Mesenchymal stem cell (in vitro differentiated cells and primary cell): ENCODE data around the gene SRGAP3.

Source experiments
- DNase-seq: peaks from one replicate; pipeline ENCODE4 v3.0.0-alpha.2; 2013
- H2AFZ ChIP-seq: one replicate; pipeline ENCODE4 v1.6.1; 2013; ENCODE audit warnings: low read depth, mild to moderate bottlenecking, control low read depth, inconsistent platforms, low read length, moderate library complexity
- H2AK5ac ChIP-seq: 2 replicates; pipeline ENCODE4 v1.6.1; 2013; ENCODE audit warnings: low read length, moderate library complexity, mild to moderate bottlenecking, inconsistent platforms; ENCODE audit not compliant: severe bottlenecking
- H2BK120ac ChIP-seq: one replicate; pipeline ENCODE4 v1.6.1; 2013; ENCODE audit warnings: low read depth, mild to moderate bottlenecking, inconsistent platforms, low read length, moderate library complexity
- H2BK12ac ChIP-seq, 2 experiments: one replicate each; pipeline ENCODE4 v1.6.1; 2013; ENCODE audit warnings: inconsistent platforms in 2 of 2, low read length in 2 of 2, mild to moderate bottlenecking in 2 of 2, moderate library complexity in 2 of 2, control low read depth in 1 of 2
- H2BK15ac ChIP-seq: one replicate; pipeline ENCODE4 v1.6.1; 2013; ENCODE audit warnings: mild to moderate bottlenecking, low read depth, inconsistent platforms; ENCODE audit not compliant: poor library complexity, severe bottlenecking
- H2BK5ac ChIP-seq: 2 replicates; pipeline ENCODE4 v1.6.1; 2013; ENCODE audit warnings: low read depth, mild to moderate bottlenecking, low read length, control low read depth, inconsistent platforms; ENCODE audit not compliant: poor library complexity, severe bottlenecking
- H3K14ac ChIP-seq, 2 experiments: one replicate each; pipeline ENCODE4 v1.6.1; 2013; ENCODE audit warnings: inconsistent platforms in 2 of 2, low read length in 2 of 2, control low read depth in 1 of 2, mild to moderate bottlenecking in 1 of 2, moderate library complexity in 1 of 2
- H3K18ac ChIP-seq, 2 experiments: one replicate each; pipeline ENCODE4 v1.6.1; 2013; ENCODE audit warnings: inconsistent platforms in 2 of 2, low read length in 2 of 2, control low read depth in 1 of 2, low read depth in 1 of 2, mild to moderate bottlenecking in 1 of 2
- H3K23ac ChIP-seq, 2 experiments: one replicate each; pipeline ENCODE4 v1.6.1; 2013; ENCODE audit warnings: inconsistent platforms in 2 of 2, low read length in 2 of 2, mild to moderate bottlenecking in 2 of 2, moderate library complexity in 2 of 2, control low read depth in 1 of 2
- H3K27ac ChIP-seq: 2 replicates; pipeline ENCODE4 v1.5.1; 2013; ENCODE audit warnings: mild to moderate bottlenecking, moderate library complexity, low read length, control low read depth, inconsistent platforms; ENCODE audit not compliant: poor library complexity, severe bottlenecking
- H3K27me3 ChIP-seq, 2 experiments: 2 replicates each; pipeline versions ENCODE4 v1.6.1 to v1.7.0; 2013; ENCODE audit warnings: low read length in 2 of 2, mild to moderate bottlenecking in 2 of 2, moderate library complexity in 2 of 2, control low read depth in 1 of 2, inconsistent platforms in 1 of 2; ENCODE audit not compliant: control insufficient read depth in 1 of 2, insufficient read depth in 1 of 2
- H3K36me3 ChIP-seq, 2 experiments: 2 replicates each; pipeline versions ENCODE4 v1.6.1 to v1.7.0; 2013; ENCODE audit warnings: low read length in 2 of 2, control low read depth in 1 of 2, inconsistent platforms in 1 of 2, low read depth in 1 of 2, mild to moderate bottlenecking in 1 of 2; ENCODE audit not compliant: insufficient read depth in 2 of 2, control insufficient read depth in 1 of 2
- H3K4ac ChIP-seq, 2 experiments: one replicate each; pipeline ENCODE4 v1.6.1; 2013; ENCODE audit warnings: inconsistent platforms in 2 of 2, low read length in 2 of 2, mild to moderate bottlenecking in 2 of 2, moderate library complexity in 2 of 2, control low read depth in 1 of 2, low read depth in 1 of 2
- H3K4me1 ChIP-seq: 2 replicates; pipeline ENCODE4 v1.6.1; 2013; ENCODE audit warnings: low read depth, low read length, control low read depth; ENCODE audit not compliant: control insufficient read depth, insufficient read depth
- H3K4me2 ChIP-seq: 2 replicates; pipeline ENCODE4 v1.6.1; 2013; ENCODE audit warnings: low read length, mild to moderate bottlenecking, inconsistent platforms; ENCODE audit not compliant: poor library complexity, severe bottlenecking
- H3K4me3 ChIP-seq, 2 experiments: 2 replicates each; pipeline versions ENCODE4 v1.5.1 to v1.7.0; 2013; ENCODE audit warnings: low read length in 2 of 2, mild to moderate bottlenecking in 2 of 2, control low read depth in 1 of 2, low read depth in 1 of 2; ENCODE audit not compliant: insufficient read depth in 1 of 2
- H3K79me1 ChIP-seq: replicated peaks from 2 replicates; pipeline ENCODE4 v1.6.1; 2013; ENCODE audit warnings: mild to moderate bottlenecking, control low read depth, low read length, inconsistent platforms; ENCODE audit not compliant: poor library complexity, severe bottlenecking
- H3K9ac ChIP-seq: 2 replicates; pipeline ENCODE4 v1.7.0; 2013; ENCODE audit warnings: mild to moderate bottlenecking, low read length, moderate library complexity
- H3K9me3 ChIP-seq: 2 replicates; pipeline ENCODE4 v1.7.0; 2013; ENCODE audit warnings: mild to moderate bottlenecking, low read length; ENCODE audit not compliant: control insufficient read depth
- H4K8ac ChIP-seq: one replicate; pipeline ENCODE4 v1.6.1; 2013; ENCODE audit warnings: inconsistent platforms, mild to moderate bottlenecking, low read length, moderate library complexity
- H4K91ac ChIP-seq: one replicate; pipeline ENCODE4 v1.6.1; 2013; ENCODE audit warnings: mild to moderate bottlenecking, low read length, inconsistent platforms
- WGBS: methylation state at CpG from one replicate; pipeline ENCODE4 v1.1.7; 2013; ENCODE audit warnings: mixed read lengths; 5-methylcytosine and 5-hydroxymethylcytosine counted together

Gene SRGAP3

GRCh38 chr3:9030034-9030433, 219.4 kb downstream of the SRGAP3 start:
- H2BK15ac ChIP-seq: no peak overlapping the region
- H2BK5ac ChIP-seq: no peak overlapping the region
- H3K4me3 ChIP-seq: no peak overlapping the region
- H3K23ac ChIP-seq: no peak overlapping the region
- H3K9ac ChIP-seq: no peak overlapping the region
- H2AK5ac ChIP-seq: no peak overlapping the region
- no peak overlapping the region for H2AFZ ChIP-seq
- H3K79me1 ChIP-seq: no peaks in the 10 kb centered on the region
- no peaks in the 10 kb centered on the region for H3K4me1 ChIP-seq
- H2BK120ac ChIP-seq: no peak overlapping the region
- H3K9me3 ChIP-seq: no peaks in the 10 kb centered on the region
- no peak overlapping the region for H3K27ac ChIP-seq
- H3K27me3 ChIP-seq: peaks cover 0 to 48% of the 10 kb centered on the region in 2 experiments
- 90% methylated on average over 6 of the region's 7 CpGs for WGBS
- H4K8ac ChIP-seq: no peak overlapping the region
- no peak overlapping the region for H4K91ac ChIP-seq
- H3K4ac ChIP-seq: no peak overlapping the region
- H3K18ac ChIP-seq: no peak overlapping the region
- no peak overlapping the region for H3K4me2 ChIP-seq
- no peak overlapping the region for H3K14ac ChIP-seq
- no peak for DNase-seq
- H2BK12ac ChIP-seq: no peak overlapping the region
- peaks cover 0 to 4% of the 10 kb centered on the region in 2 experiments for H3K36me3 ChIP-seq

- Histone ChIP-seq H3K18ac (no peak overlapping the region), H3K23ac (no peak overlapping the region), H3K4me2 (no peak overlapping the region), H3K4ac (no peak overlapping the region), H3K27ac (no peak overlapping the region), H3K9ac (no peak overlapping the region), H2BK5ac (no peak overlapping the region), H4K91ac (no peak overlapping the region), H3K4me1 (no peaks in the 10 kb centered on the region), H2BK12ac (no peak overlapping the region), H3K4me3 (no peak overlapping the region), H3K27me3 (peaks cover 0 to 47% of the 10 kb centered on the region in 2 experiments), H4K8ac (no peak overlapping the region), H3K79me1 (no peaks in the 10 kb centered on the region), H2AFZ (no peak overlapping the region), H2BK120ac (no peak overlapping the region), H3K36me3 (peaks cover 0 to 19% of the 10 kb centered on the region in 2 experiments), H2AK5ac (no peak overlapping the region), H2BK15ac (no peak overlapping the region), H3K9me3 (no peaks in the 10 kb centered on the region), H3K14ac (no peak overlapping the region)
- 81% methylated on average over 5 of the region's 5 CpGs for WGBS
- no peak for DNase-seq
These were observed 221.3 kb downstream of the SRGAP3 start for GRCh38 chr3:9028134-9028533.

- no peak overlapping the region for H3K9ac ChIP-seq
- no peak overlapping the region for H4K8ac ChIP-seq
- no peak overlapping the region for H3K18ac ChIP-seq
- no peak overlapping the region for H2BK120ac ChIP-seq
- peaks cover 0 to 35% of the 10 kb centered on the region in 2 experiments for H3K27me3 ChIP-seq
- 82% methylated on average over 6 of the region's 7 CpGs for WGBS
- no peak overlapping the region for H2BK15ac ChIP-seq
- no peak overlapping the region for H3K4me3 ChIP-seq
- no peak overlapping the region for H3K4ac ChIP-seq
- H2BK5ac ChIP-seq: no peak overlapping the region
- H2AFZ ChIP-seq: no peak overlapping the region
- no peak overlapping the region for H3K14ac ChIP-seq
- no peak for DNase-seq
- no peak overlapping the region for H4K91ac ChIP-seq
- H3K23ac ChIP-seq: no peak overlapping the region
- H3K9me3 ChIP-seq: no peaks in the 10 kb centered on the region
- H3K36me3 ChIP-seq: peaks cover 0 to 25% of the 10 kb centered on the region in 2 experiments
- no peak overlapping the region for H3K27ac ChIP-seq
- H3K79me1 ChIP-seq: no peaks in the 10 kb centered on the region
- no peak overlapping the region for H2BK12ac ChIP-seq
- H3K4me2 ChIP-seq: no peak overlapping the region
- H3K4me1 ChIP-seq: no peaks in the 10 kb centered on the region
- H2AK5ac ChIP-seq: no peak overlapping the region
These were observed 223.0 kb downstream of the SRGAP3 start for GRCh38 chr3:9026320-9027045.

DNA sequence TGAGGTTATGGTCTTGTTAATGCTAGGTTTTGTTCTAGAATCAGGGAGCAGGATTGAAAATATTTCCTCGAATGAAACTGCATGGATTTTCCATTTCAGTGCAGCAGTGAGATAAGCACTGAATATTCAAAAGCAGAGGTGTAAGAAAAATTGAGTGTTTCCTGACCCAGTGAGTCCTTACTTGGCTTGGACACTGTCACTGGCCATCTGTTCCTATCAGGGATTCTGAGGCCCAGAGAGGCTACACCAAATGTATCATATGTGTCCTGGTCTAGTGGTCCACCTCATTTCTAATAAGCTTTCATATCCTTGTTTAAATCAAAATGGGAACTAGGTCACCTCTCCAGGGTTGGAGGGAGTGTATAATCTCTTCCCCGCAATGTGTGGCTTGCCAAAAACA, 225.1 kb downstream of the SRGAP3 start:
- H3K27me3 ChIP-seq: peaks cover 0 to 46% of the 10 kb centered on the region in 2 experiments
- H3K4me3 ChIP-seq: no peak overlapping the region
- H2BK5ac ChIP-seq: no peak overlapping the region
- H3K4me1 ChIP-seq: no peaks in the 10 kb centered on the region
- H2BK15ac ChIP-seq: no peak overlapping the region
- H3K18ac ChIP-seq: no peak overlapping the region
- no peak overlapping the region for H2BK120ac ChIP-seq
- no peak overlapping the region for H3K23ac ChIP-seq
- no peak for DNase-seq
- H3K9ac ChIP-seq: no peak overlapping the region
- no peaks in the 10 kb centered on the region for H3K79me1 ChIP-seq
- no peak overlapping the region for H3K14ac ChIP-seq
- no peak overlapping the region for H4K8ac ChIP-seq
- no peaks in the 10 kb centered on the region for H3K9me3 ChIP-seq
- no peak overlapping the region for H2AFZ ChIP-seq
- H3K4me2 ChIP-seq: no peak overlapping the region
- 78% methylated on average over 2 of the region's 2 CpGs for WGBS
- no peak overlapping the region for H2AK5ac ChIP-seq
- no peak overlapping the region for H3K4ac ChIP-seq
- H3K27ac ChIP-seq: no peak overlapping the region
- H2BK12ac ChIP-seq: no peak overlapping the region
- no peak overlapping the region for H4K91ac ChIP-seq
- H3K36me3 ChIP-seq: peaks cover 0 to 35% of the 10 kb centered on the region in 2 experiments
